A673 (cell line): ENCODE results near the gene GAS7. TPM values are rescaled to one million over a fixed set of nuclear protein-coding genes. Genes with fewer than 3 reads are reported as not detected.

Experiments used
- BruUV-seq: library from RNA; stranded (reverse); fragments of 400-500 nt; replicated peaks from 2 replicates; lab custom pipeline; 2021; lab: Mats Ljungman, UMichigan
- CTCF ChIA-PET: fragments of 300-600 bp; sonication (Branson Sonifier 250); formaldehyde crosslinking; loops from one replicate; lab custom pipeline; 2022; ENCODE audit warnings: antibody characterized with exemption; lab: Charles Lee
- POLR2A ChIA-PET: fragments of 300-600 bp; sonication (Branson Sonifier 250); formaldehyde crosslinking; loops from one replicate; lab custom pipeline; 2022; ENCODE audit warnings: antibody characterized with exemption; ENCODE audit not compliant: low non-redundant PET; lab: Charles Lee
- DNase-seq: peaks from one replicate; pipeline ENCODE4 v3.0.0-alpha.2; 2015; ENCODE audit warnings: low spot score
- H3K27ac ChIP-seq: fragments of 200-600 bp; sonication (generic); 2 replicates; pipeline ENCODE4 v1.5.1; 2016; ENCODE audit warnings: mixed run types, low read depth, mild to moderate bottlenecking, mixed read lengths, antibody characterized with exemption, low read length; ENCODE audit not compliant: poor library complexity, severe bottlenecking
- H3K27me3 ChIP-seq: fragments of 200-600 bp; sonication (generic); replicated peaks from 2 replicates; pipeline ENCODE4 v1.6.1; 2017; ENCODE audit warnings: mixed run types, low read depth, mild to moderate bottlenecking, mixed read lengths, antibody characterized with exemption, low read length; ENCODE audit not compliant: insufficient read depth, poor library complexity
- H3K36me3 ChIP-seq: fragments of 200-600 bp; sonication (generic); 2 replicates; pipeline ENCODE4 v1.6.1; 2016; ENCODE audit warnings: mixed run types, mild to moderate bottlenecking, mixed read lengths, antibody characterized with exemption, low read length; ENCODE audit not compliant: insufficient read depth, poor library complexity, severe bottlenecking
- H3K4me1 ChIP-seq: fragments of 200-600 bp; sonication (generic); 2 replicates; pipeline ENCODE4 v1.6.1; 2017; ENCODE audit warnings: mixed run types, mild to moderate bottlenecking, mixed read lengths, antibody characterized with exemption, low read length; ENCODE audit not compliant: insufficient read depth, poor library complexity, severe bottlenecking
- H3K4me3 ChIP-seq: fragments of 200-600 bp; sonication (generic); 2 replicates; pipeline ENCODE4 v1.5.1; 2016; ENCODE audit warnings: low read depth, mixed run types, mild to moderate bottlenecking, mixed read lengths, low read length; ENCODE audit not compliant: poor library complexity, severe bottlenecking
- H3K9me3 ChIP-seq: fragments of 200-600 bp; sonication (generic); 2 replicates; pipeline ENCODE4 v1.6.1; 2016; ENCODE audit warnings: mixed run types, low read depth, mild to moderate bottlenecking, mixed read lengths, antibody characterized with exemption, low read length; ENCODE audit not compliant: poor library complexity, severe bottlenecking
- CTCF ChIP-seq: fragments of 300-800, 200-600 bp; sonication (generic); conservative IDR thresholded peaks from 2 replicates; pipeline ENCODE4 v1.5.1; 2017; ENCODE audit warnings: low read depth, mild to moderate bottlenecking, antibody characterized with exemption, low read length, moderate library complexity, mixed read lengths
- EZH2 ChIP-seq: fragments of 200-600 bp; sonication (generic); IDR thresholded peaks from 2 replicates; pipeline ENCODE4 v1.6.1; 2017; ENCODE audit warnings: borderline replicate concordance, low read depth, mild to moderate bottlenecking, mixed read lengths, antibody characterized with exemption, low read length; ENCODE audit not compliant: poor library complexity, severe bottlenecking
- intact Hi-C: fragments of 100-400 bp; cut with micrococcal nuclease; formaldehyde crosslinking; loops from one replicate; pipeline ENCODE4 v1.10.0; 2022; ENCODE audit not compliant: unreplicated experiment
- total RNA-seq: library from RNA; stranded (reverse); gene quantifications from 2 replicates; pipeline ENCODE4 v1.2.3, GENCODE V29; 2021

GAS7 gene
- total RNA-seq, 1 experiment from 2014 or later: 2.3 TPM

DNA sequence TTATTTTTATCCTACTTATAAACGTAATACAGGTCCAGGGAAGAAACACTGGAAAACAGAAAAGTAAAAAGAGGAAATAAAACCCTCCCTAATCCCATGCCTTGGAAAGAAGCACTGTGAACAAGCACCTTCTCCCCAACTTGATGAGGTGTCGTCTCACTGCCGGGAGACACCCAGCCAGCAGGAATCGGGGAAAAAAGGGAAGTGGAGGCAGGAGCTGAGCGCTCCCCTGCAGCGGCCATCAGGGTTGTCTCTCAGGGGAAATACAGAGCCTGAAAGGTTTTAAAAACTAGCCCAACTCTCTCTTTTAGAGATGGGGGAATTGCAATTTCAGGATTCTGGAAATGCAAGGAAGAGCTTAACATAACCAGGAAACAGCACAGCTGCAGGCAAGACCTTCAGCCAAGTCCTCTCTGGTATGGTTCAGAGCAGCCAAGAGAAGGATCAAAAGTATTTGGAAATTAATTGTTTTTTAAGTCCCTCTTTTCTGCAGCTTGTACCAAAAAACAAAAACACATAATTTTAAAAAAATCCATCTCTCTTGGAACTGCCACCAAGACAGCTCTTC lies 197.0 kb downstream of the GAS7 start:
- intact Hi-C loops: no loop called here

GRCh38 chr17:9999919-10000695 lies 198.3 kb downstream of the GAS7 start:
- no TSS peak for BruUV-seq
- TF ChIP-seq EZH2 (no peak), CTCF (no peak)
- Histone ChIP-seq H3K36me3 (no peaks in the 10 kb centered on the region), H3K4me1 (no peaks in the 10 kb centered on the region), H3K27ac (no peak overlapping the region), H3K9me3 (no peaks in the 10 kb centered on the region), H3K4me3 (no peak overlapping the region), H3K27me3 (no peaks in the 10 kb centered on the region)
- intact Hi-C loops: no loop called here
- no peak for DNase-seq
- ChIA-PET POLR2A (no interaction called here), CTCF (no interaction called here)

More for the DNA sequence above, 197.0 kb downstream of the GAS7 start:
- H3K4me1 ChIP-seq: no peaks in the 10 kb centered on the region
- no peak overlapping the region for H3K4me3 ChIP-seq
- no peak overlapping the region for H3K27ac ChIP-seq
- ChIA-PET CTCF (no interaction called here), POLR2A (no interaction called here)
- BruUV-seq: no TSS peak
- H3K36me3 ChIP-seq: no peaks in the 10 kb centered on the region
- no peak for DNase-seq
- no peaks in the 10 kb centered on the region for H3K27me3 ChIP-seq
- no peaks in the 10 kb centered on the region for H3K9me3 ChIP-seq
- TF ChIP-seq EZH2: no peak
- TF ChIP-seq CTCF: no peak

DNA sequence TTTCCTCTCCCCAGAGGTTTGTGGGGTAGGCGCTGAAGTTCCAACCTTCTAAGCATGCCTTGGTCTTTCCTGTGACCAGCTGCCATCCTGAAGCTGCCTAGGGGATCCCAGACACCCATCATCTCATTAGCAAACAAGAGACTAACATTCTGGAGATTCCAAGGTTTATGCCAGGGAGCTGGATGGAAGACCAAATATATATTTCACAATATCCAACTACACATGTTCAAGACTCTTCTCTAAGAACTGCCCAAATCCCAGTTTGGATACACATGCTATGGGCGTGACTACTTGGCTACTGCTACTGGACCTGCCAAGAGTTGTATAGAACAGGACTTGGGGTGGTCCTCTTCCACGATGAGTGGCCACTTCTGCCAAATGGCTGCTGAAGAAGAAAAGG lies 200.3 kb downstream of the GAS7 start:
- no peak overlapping the region for H3K27ac ChIP-seq
- no peak overlapping the region for H3K4me3 ChIP-seq
- no peaks in the 10 kb centered on the region for H3K36me3 ChIP-seq
- CTCF ChIA-PET: no interaction called here
- POLR2A ChIA-PET: no interaction called here
- H3K9me3 ChIP-seq: no peaks in the 10 kb centered on the region
- TF ChIP-seq CTCF: no peak
- no peak for TF ChIP-seq EZH2
- DNase-seq: no peak
- no peaks in the 10 kb centered on the region for H3K27me3 ChIP-seq
- intact Hi-C loops: no loop called here
- H3K4me1 ChIP-seq: no peaks in the 10 kb centered on the region
- BruUV-seq: no TSS peak
